ENCODE results near the gene LRG1.

Gene LRG1

GRCh38 chr19:4502282-4503131, 37.3 kb downstream of the LRG1 start:
- Histone ChIP-seq H3K9me3 (ENCODE audit: control insufficient read depth in 2 of 2, low read length in 2 of 2) (no peaks in the 10 kb centered on the region), H3K4me3 (ENCODE audit: low read length in 2 of 2) (no peak overlapping the region), H3K36me3 (ENCODE audit: control insufficient read depth in 2 of 2, insufficient read depth in 2 of 2, low read length in 2 of 2) (peaks cover 29 to 30% of the 10 kb centered on the region in 2 donors), H3K27me3 (ENCODE audit: control insufficient read depth in 2 of 2, insufficient read depth in 2 of 2, low read length in 2 of 2) (no peaks in the 10 kb centered on the region), H3K9ac (ENCODE audit: low read depth in 1 of 2, low read length in 2 of 2) (no peak overlapping the region), H3K27ac (ENCODE audit: low read depth in 2 of 2, low read length in 2 of 2) (no peak overlapping the region), H3K4me1 (ENCODE audit: control insufficient read depth in 2 of 2, insufficient read depth in 2 of 2, low read length in 2 of 2) (no peaks in the 10 kb centered on the region)

GRCh38 chr19:4501691-4502090, 38.1 kb downstream of the LRG1 start:
- Histone ChIP-seq H3K27ac (ENCODE audit: low read depth in 2 of 2, low read length in 2 of 2) (no peak overlapping the region), H3K4me1 (ENCODE audit: control insufficient read depth in 2 of 2, insufficient read depth in 2 of 2, low read length in 2 of 2) (no peaks in the 10 kb centered on the region), H3K4me3 (ENCODE audit: low read length in 2 of 2) (no peak overlapping the region), H3K9ac (ENCODE audit: low read depth in 1 of 2, low read length in 2 of 2) (no peak overlapping the region), H3K36me3 (ENCODE audit: control insufficient read depth in 2 of 2, insufficient read depth in 2 of 2, low read length in 2 of 2) (peaks cover 32% of the 10 kb centered on the region in 2 donors), H3K27me3 (ENCODE audit: control insufficient read depth in 2 of 2, insufficient read depth in 2 of 2, low read length in 2 of 2) (no peaks in the 10 kb centered on the region), H3K9me3 (ENCODE audit: control insufficient read depth in 2 of 2, low read length in 2 of 2) (no peaks in the 10 kb centered on the region)

GRCh38 chr19:4500841-4501591, 38.8 kb downstream of the LRG1 start:
- no peak overlapping the region for H3K27ac ChIP-seq (ENCODE audit: low read depth in 2 of 2, low read length in 2 of 2)
- H3K9ac ChIP-seq (ENCODE audit: low read depth in 1 of 2, low read length in 2 of 2) = no peak overlapping the region
- no peaks in the 10 kb centered on the region for H3K27me3 ChIP-seq (ENCODE audit: control insufficient read depth in 2 of 2, insufficient read depth in 2 of 2, low read length in 2 of 2)
- peaks cover 32 to 36% of the 10 kb centered on the region in 2 donors for H3K36me3 ChIP-seq (ENCODE audit: control insufficient read depth in 2 of 2, insufficient read depth in 2 of 2, low read length in 2 of 2)
- H3K4me3 ChIP-seq (ENCODE audit: low read length in 2 of 2) = no peak overlapping the region
- H3K4me1 ChIP-seq (ENCODE audit: control insufficient read depth in 2 of 2, insufficient read depth in 2 of 2, low read length in 2 of 2) = no peaks in the 10 kb centered on the region
- H3K9me3 ChIP-seq (ENCODE audit: control insufficient read depth in 2 of 2, low read length in 2 of 2) = no peaks in the 10 kb centered on the region

- Histone ChIP-seq H3K4me3 (ENCODE audit: low read length in 2 of 2) (no peak overlapping the region), H3K27me3 (ENCODE audit: control insufficient read depth in 2 of 2, insufficient read depth in 2 of 2, low read length in 2 of 2) (no peaks in the 10 kb centered on the region), H3K36me3 (ENCODE audit: control insufficient read depth in 2 of 2, insufficient read depth in 2 of 2, low read length in 2 of 2) (peaks cover 32 to 38% of the 10 kb centered on the region in 2 donors), H3K9ac (ENCODE audit: low read depth in 1 of 2, low read length in 2 of 2) (no peak overlapping the region), H3K27ac (ENCODE audit: low read depth in 2 of 2, low read length in 2 of 2) (no peak overlapping the region), H3K4me1 (ENCODE audit: control insufficient read depth in 2 of 2, insufficient read depth in 2 of 2, low read length in 2 of 2) (no peaks in the 10 kb centered on the region), H3K9me3 (ENCODE audit: control insufficient read depth in 2 of 2, low read length in 2 of 2) (no peaks in the 10 kb centered on the region)
Observed at GRCh38 chr19:4499855-4500254, 40.0 kb downstream of the LRG1 start.

- no peaks in the 10 kb centered on the region for H3K9me3 ChIP-seq (ENCODE audit: control insufficient read depth in 2 of 2, low read length in 2 of 2)
- H3K27me3 ChIP-seq (ENCODE audit: control insufficient read depth in 2 of 2, insufficient read depth in 2 of 2, low read length in 2 of 2) = no peaks in the 10 kb centered on the region
- H3K27ac ChIP-seq (ENCODE audit: low read depth in 2 of 2, low read length in 2 of 2) = no peak overlapping the region
- no peak overlapping the region for H3K4me3 ChIP-seq (ENCODE audit: low read length in 2 of 2)
- no peak overlapping the region for H3K9ac ChIP-seq (ENCODE audit: low read depth in 1 of 2, low read length in 2 of 2)
- peaks cover 32 to 37% of the 10 kb centered on the region in 2 donors for H3K36me3 ChIP-seq (ENCODE audit: control insufficient read depth in 2 of 2, insufficient read depth in 2 of 2, low read length in 2 of 2)
- no peaks in the 10 kb centered on the region for H3K4me1 ChIP-seq (ENCODE audit: control insufficient read depth in 2 of 2, insufficient read depth in 2 of 2, low read length in 2 of 2)
Observed at GRCh38 chr19:4499318-4499717, 40.5 kb downstream of the LRG1 start.

- no peaks in the 10 kb centered on the region for H3K27me3 ChIP-seq (ENCODE audit: control insufficient read depth in 2 of 2, insufficient read depth in 2 of 2, low read length in 2 of 2)
- no peak overlapping the region for H3K9ac ChIP-seq (ENCODE audit: low read depth in 1 of 2, low read length in 2 of 2)
- H3K4me3 ChIP-seq (ENCODE audit: low read length in 2 of 2) = no peak overlapping the region
- H3K36me3 ChIP-seq (ENCODE audit: control insufficient read depth in 2 of 2, insufficient read depth in 2 of 2, low read length in 2 of 2) = peaks cover 33 to 38% of the 10 kb centered on the region in 2 donors
- H3K4me1 ChIP-seq (ENCODE audit: control insufficient read depth in 2 of 2, insufficient read depth in 2 of 2, low read length in 2 of 2) = no peaks in the 10 kb centered on the region
- H3K9me3 ChIP-seq (ENCODE audit: control insufficient read depth in 2 of 2, low read length in 2 of 2) = no peaks in the 10 kb centered on the region
- no peak overlapping the region for H3K27ac ChIP-seq (ENCODE audit: low read depth in 2 of 2, low read length in 2 of 2)
Observed at GRCh38 chr19:4498694-4499093, 41.1 kb downstream of the LRG1 start.

GRCh38 chr19:4497770-4498389, 42.0 kb downstream of the LRG1 start:
- H3K4me1 ChIP-seq (ENCODE audit: control insufficient read depth in 2 of 2, insufficient read depth in 2 of 2, low read length in 2 of 2) = no peaks in the 10 kb centered on the region
- no peak overlapping the region for H3K27ac ChIP-seq (ENCODE audit: low read depth in 2 of 2, low read length in 2 of 2)
- H3K36me3 ChIP-seq (ENCODE audit: control insufficient read depth in 2 of 2, insufficient read depth in 2 of 2, low read length in 2 of 2) = peaks cover 34 to 42% of the 10 kb centered on the region in 2 donors
- no peak overlapping the region for H3K9ac ChIP-seq (ENCODE audit: low read depth in 1 of 2, low read length in 2 of 2)
- no peak overlapping the region for H3K4me3 ChIP-seq (ENCODE audit: low read length in 2 of 2)
- H3K9me3 ChIP-seq (ENCODE audit: control insufficient read depth in 2 of 2, low read length in 2 of 2) = no peaks in the 10 kb centered on the region
- H3K27me3 ChIP-seq (ENCODE audit: control insufficient read depth in 2 of 2, insufficient read depth in 2 of 2, low read length in 2 of 2) = no peaks in the 10 kb centered on the region

GRCh38 chr19:4496304-4496703, 43.5 kb downstream of the LRG1 start:
- no peaks in the 10 kb centered on the region for H3K9me3 ChIP-seq (ENCODE audit: control insufficient read depth in 2 of 2, low read length in 2 of 2)
- H3K4me1 ChIP-seq (ENCODE audit: control insufficient read depth in 2 of 2, insufficient read depth in 2 of 2, low read length in 2 of 2) = no peaks in the 10 kb centered on the region
- no peak overlapping the region for H3K4me3 ChIP-seq (ENCODE audit: low read length in 2 of 2)
- H3K27me3 ChIP-seq (ENCODE audit: control insufficient read depth in 2 of 2, insufficient read depth in 2 of 2, low read length in 2 of 2) = no peaks in the 10 kb centered on the region
- H3K36me3 ChIP-seq (ENCODE audit: control insufficient read depth in 2 of 2, insufficient read depth in 2 of 2, low read length in 2 of 2) = peaks cover 34 to 40% of the 10 kb centered on the region in 2 donors
- H3K27ac ChIP-seq (ENCODE audit: low read depth in 2 of 2, low read length in 2 of 2) = no peak overlapping the region
- no peak overlapping the region for H3K9ac ChIP-seq (ENCODE audit: low read depth in 1 of 2, low read length in 2 of 2)

GRCh38 chr19:4495471-4495870, 44.4 kb downstream of the LRG1 start:
- H3K27me3 ChIP-seq (ENCODE audit: control insufficient read depth in 2 of 2, insufficient read depth in 2 of 2, low read length in 2 of 2) = no peaks in the 10 kb centered on the region
- H3K9me3 ChIP-seq (ENCODE audit: control insufficient read depth in 2 of 2, low read length in 2 of 2) = no peaks in the 10 kb centered on the region
- H3K27ac ChIP-seq (ENCODE audit: low read depth in 2 of 2, low read length in 2 of 2) = no peak overlapping the region
- no peaks in the 10 kb centered on the region for H3K4me1 ChIP-seq (ENCODE audit: control insufficient read depth in 2 of 2, insufficient read depth in 2 of 2, low read length in 2 of 2)
- H3K4me3 ChIP-seq (ENCODE audit: low read length in 2 of 2) = no peak overlapping the region
- peaks cover 33 to 34% of the 10 kb centered on the region in 2 donors for H3K36me3 ChIP-seq (ENCODE audit: control insufficient read depth in 2 of 2, insufficient read depth in 2 of 2, low read length in 2 of 2)
- H3K9ac ChIP-seq (ENCODE audit: low read depth in 1 of 2, low read length in 2 of 2) = no peak overlapping the region

- no peaks in the 10 kb centered on the region for H3K27me3 ChIP-seq (ENCODE audit: control insufficient read depth in 2 of 2, insufficient read depth in 2 of 2, low read length in 2 of 2)
- no peak overlapping the region for H3K4me3 ChIP-seq (ENCODE audit: low read length in 2 of 2)
- peaks cover 33 to 42% of the 10 kb centered on the region in 2 donors for H3K36me3 ChIP-seq (ENCODE audit: control insufficient read depth in 2 of 2, insufficient read depth in 2 of 2, low read length in 2 of 2)
- no peak overlapping the region for H3K9ac ChIP-seq (ENCODE audit: low read depth in 1 of 2, low read length in 2 of 2)
- H3K9me3 ChIP-seq (ENCODE audit: control insufficient read depth in 2 of 2, low read length in 2 of 2) = no peaks in the 10 kb centered on the region
- H3K4me1 ChIP-seq (ENCODE audit: control insufficient read depth in 2 of 2, insufficient read depth in 2 of 2, low read length in 2 of 2) = no peaks in the 10 kb centered on the region
- H3K27ac ChIP-seq (ENCODE audit: low read depth in 2 of 2, low read length in 2 of 2) = no peak overlapping the region
Observed at GRCh38 chr19:4494691-4495064, 45.2 kb downstream of the LRG1 start.

Data from mucosa of rectum (tissue), 2 donors.